Trophoblast cell (in vitro differentiated cells and primary cell): ENCODE measurements around the gene SORCS3.

Experiments
- DNase-seq, 2 donors: peaks; one replicate each; pipeline ENCODE4 v3.0.0-alpha.2; 2016
- H2AFZ ChIP-seq: 2 replicates; pipeline ENCODE4 v1.6.1; 2013; ENCODE audit warnings: low read length, moderate library complexity, mild to moderate bottlenecking; ENCODE audit not compliant: insufficient read depth, poor library complexity
- H2AK5ac ChIP-seq: 2 replicates; pipeline ENCODE4 v1.6.1; 2013; ENCODE audit warnings: mild to moderate bottlenecking, low read length
- H2BK120ac ChIP-seq: 2 replicates; pipeline ENCODE4 v1.6.1; 2013; ENCODE audit warnings: low read length, mild to moderate bottlenecking, moderate library complexity; ENCODE audit not compliant: insufficient read depth, poor library complexity
- H2BK12ac ChIP-seq: 2 replicates; pipeline ENCODE4 v1.6.1; 2013; ENCODE audit warnings: mild to moderate bottlenecking, low read length, moderate library complexity
- H2BK5ac ChIP-seq: 2 replicates; pipeline ENCODE4 v1.6.1; 2013; ENCODE audit warnings: low read length, low read depth, moderate library complexity, mild to moderate bottlenecking; ENCODE audit not compliant: poor library complexity
- H3K14ac ChIP-seq: 2 replicates; pipeline ENCODE4 v1.6.1; 2013; ENCODE audit warnings: mild to moderate bottlenecking, low read length
- H3K18ac ChIP-seq: 2 replicates; pipeline ENCODE4 v1.6.1; 2013; ENCODE audit warnings: mild to moderate bottlenecking, low read length
- H3K23ac ChIP-seq: 2 replicates; pipeline ENCODE4 v1.6.1; 2013; ENCODE audit warnings: low read length
- H3K27ac ChIP-seq: 2 replicates; pipeline ENCODE4 v1.5.1; 2013; ENCODE audit warnings: low read depth, mild to moderate bottlenecking, inconsistent platforms, low read length, moderate library complexity
- H3K27me3 ChIP-seq: 2 replicates; pipeline ENCODE4 v1.6.1; 2013; ENCODE audit warnings: inconsistent platforms, mild to moderate bottlenecking, low read length, moderate library complexity; ENCODE audit not compliant: insufficient read depth
- H3K36me3 ChIP-seq, 2 experiments: 1 replicate in 1 of 2; 2 replicates in 1 of 2; pipeline ENCODE4 v1.6.1; 2013; ENCODE audit warnings: low read length in 2 of 2, mild to moderate bottlenecking in 2 of 2, moderate library complexity in 1 of 2; ENCODE audit not compliant: insufficient read depth in 2 of 2, control insufficient read depth in 1 of 2
- H3K4ac ChIP-seq: 2 replicates; pipeline ENCODE4 v1.6.1; 2013; ENCODE audit warnings: low read depth, mild to moderate bottlenecking, low read length, moderate library complexity
- H3K4me1 ChIP-seq, 2 experiments: 1 replicate in 1 of 2; 2 replicates in 1 of 2; pipeline ENCODE4 v1.6.1; 2013; ENCODE audit warnings: low read length in 2 of 2, mild to moderate bottlenecking in 2 of 2, moderate library complexity in 1 of 2; ENCODE audit not compliant: insufficient read depth in 2 of 2, control insufficient read depth in 1 of 2
- H3K4me2 ChIP-seq: 2 replicates; pipeline ENCODE4 v1.6.1; 2013; ENCODE audit warnings: inconsistent platforms, mild to moderate bottlenecking, low read length, moderate library complexity
- H3K4me3 ChIP-seq: 2 replicates; pipeline ENCODE4 v1.5.1; 2013; ENCODE audit warnings: mild to moderate bottlenecking, low read depth, low read length, inconsistent platforms
- H3K79me1 ChIP-seq: one replicate; pipeline ENCODE4 v1.6.1; 2013; ENCODE audit warnings: low read length
- H3K79me2 ChIP-seq: 2 replicates; pipeline ENCODE4 v1.6.1; 2013; ENCODE audit warnings: low read length, mild to moderate bottlenecking; ENCODE audit not compliant: control insufficient read depth, insufficient read depth, poor library complexity
- H3K9ac ChIP-seq: 2 replicates; pipeline ENCODE4 v1.6.1; 2013; ENCODE audit warnings: mild to moderate bottlenecking, low read length
- H3K9me3 ChIP-seq: 2 replicates; pipeline ENCODE4 v1.6.1; 2013; ENCODE audit warnings: low read depth, mild to moderate bottlenecking, control low read depth, inconsistent platforms, low read length; ENCODE audit not compliant: insufficient read depth
- H4K12ac ChIP-seq: 2 replicates; pipeline ENCODE4 v1.6.1; 2013; ENCODE audit warnings: low read depth, mild to moderate bottlenecking, low read length, moderate library complexity
- H4K8ac ChIP-seq: 2 replicates; pipeline ENCODE4 v1.6.1; 2013; ENCODE audit warnings: low read depth, mild to moderate bottlenecking, low read length, moderate library complexity
- H4K91ac ChIP-seq: one replicate; pipeline ENCODE4 v1.6.1; 2013; ENCODE audit warnings: low read depth, mild to moderate bottlenecking, low read length, moderate library complexity
- WGBS: extraction: QIAGEN DNeasy Blood & Tissue Kit; methylation state at CpG from one replicate; pipeline ENCODE4 v1.1.7; 2013; ENCODE audit warnings: missing lambda C conversion rate; ENCODE audit not compliant: insufficient read length, insufficient coverage; ENCODE audit errors: extremely low coverage; 5-methylcytosine and 5-hydroxymethylcytosine counted together

The SORCS3 gene

DNA sequence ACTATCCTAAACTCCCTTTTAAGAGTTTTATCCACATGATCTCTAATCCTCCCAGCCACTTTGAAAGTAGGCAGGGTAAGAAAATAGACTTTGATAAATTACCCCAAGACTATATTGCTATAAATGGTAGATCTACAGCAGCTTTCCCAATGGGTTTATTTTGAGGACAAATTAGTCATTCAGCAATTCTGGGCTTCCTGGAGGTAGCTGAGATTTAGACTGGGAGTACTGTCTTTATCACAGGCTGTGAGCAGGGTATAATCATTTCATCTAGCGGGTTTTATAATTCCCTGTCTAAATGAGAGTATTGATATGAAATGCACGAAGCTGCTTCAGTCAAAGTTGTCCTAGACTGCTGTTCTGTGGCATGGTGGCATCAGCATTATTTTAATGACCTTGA is 279.4 kb downstream of the SORCS3 start:
- Histone ChIP-seq H2AK5ac (no peak overlapping the region), H4K8ac (no peak overlapping the region), H2BK5ac (no peak overlapping the region), H3K36me3 (no peaks in the 10 kb centered on the region), H3K27me3 (no peaks in the 10 kb centered on the region), H2AFZ (no peak overlapping the region), H3K79me2 (no peaks in the 10 kb centered on the region), H3K4me1 (no peaks in the 10 kb centered on the region), H3K4me2 (no peak overlapping the region), H3K4ac (no peak overlapping the region), H3K4me3 (no peak overlapping the region), H3K79me1 (no peaks in the 10 kb centered on the region), H3K9me3 (no peaks in the 10 kb centered on the region), H3K14ac (no peak overlapping the region), H2BK12ac (no peak overlapping the region), H4K91ac (no peak overlapping the region), H3K18ac (no peak overlapping the region), H3K27ac (no peak overlapping the region), H3K9ac (no peak overlapping the region), H4K12ac (no peak overlapping the region), H2BK120ac (no peak overlapping the region), H3K23ac (no peak overlapping the region)
- no CpG with 5 or more reads among the region's 2 CpGs for WGBS
- no peak for DNase-seq

GRCh38 chr10:104921763-104922162 is 280.7 kb downstream of the SORCS3 start:
- Histone ChIP-seq H3K27ac (no peak overlapping the region), H3K4ac (no peak overlapping the region), H3K9ac (no peak overlapping the region), H3K36me3 (no peaks in the 10 kb centered on the region), H3K14ac (no peak overlapping the region), H3K4me2 (no peak overlapping the region), H3K4me3 (no peak overlapping the region), H4K91ac (no peak overlapping the region), H3K18ac (no peak overlapping the region), H3K9me3 (no peaks in the 10 kb centered on the region), H4K12ac (no peak overlapping the region), H3K79me2 (no peaks in the 10 kb centered on the region), H2BK12ac (no peak overlapping the region), H3K27me3 (no peaks in the 10 kb centered on the region), H2AFZ (no peak overlapping the region), H3K23ac (no peak overlapping the region), H4K8ac (no peak overlapping the region), H3K4me1 (no peaks in the 10 kb centered on the region), H2AK5ac (no peak overlapping the region), H3K79me1 (no peaks in the 10 kb centered on the region), H2BK120ac (no peak overlapping the region), H2BK5ac (no peak overlapping the region)
- no CpG with 5 or more reads among the region's 5 CpGs for WGBS
- no peak for DNase-seq

GRCh38 chr10:104922810-104923209 is 281.7 kb downstream of the SORCS3 start:
- Histone ChIP-seq H3K9ac (no peak overlapping the region), H3K27me3 (no peaks in the 10 kb centered on the region), H3K9me3 (no peaks in the 10 kb centered on the region), H3K23ac (no peak overlapping the region), H4K8ac (no peak overlapping the region), H3K14ac (no peak overlapping the region), H2AK5ac (no peak overlapping the region), H2BK12ac (no peak overlapping the region), H3K4ac (no peak overlapping the region), H2BK120ac (no peak overlapping the region), H3K79me2 (no peaks in the 10 kb centered on the region), H2AFZ (no peak overlapping the region), H4K12ac (no peak overlapping the region), H3K4me1 (no peaks in the 10 kb centered on the region), H3K4me2 (no peak overlapping the region), H3K79me1 (no peaks in the 10 kb centered on the region), H2BK5ac (no peak overlapping the region), H3K36me3 (no peaks in the 10 kb centered on the region), H3K27ac (no peak overlapping the region), H4K91ac (no peak overlapping the region), H3K18ac (no peak overlapping the region), H3K4me3 (no peak overlapping the region)
- WGBS = no CpG with 5 or more reads among the region's 3 CpGs
- DNase-seq = no peak

DNA sequence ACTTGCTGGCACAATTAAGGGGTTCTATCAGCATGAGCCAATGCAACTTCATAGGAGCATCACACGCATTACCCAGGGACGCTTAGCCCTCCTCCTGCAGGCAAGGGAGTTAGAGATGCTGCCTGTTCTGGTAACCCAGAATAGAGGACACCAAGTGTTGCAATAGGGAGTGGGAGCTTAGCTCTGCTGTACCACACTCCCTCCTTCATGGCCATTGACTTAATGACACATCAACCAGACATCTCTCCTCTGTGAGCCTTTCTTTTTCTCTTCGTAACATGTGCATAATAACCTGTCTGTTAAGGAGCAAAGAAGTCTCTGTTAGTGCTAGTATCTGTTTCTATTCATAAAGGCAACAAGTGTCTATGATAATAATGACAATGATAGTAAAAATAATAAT is 282.4 kb downstream of the SORCS3 start:
- no peak for DNase-seq
- Histone ChIP-seq H3K79me1 (no peaks in the 10 kb centered on the region), H2BK120ac (no peak overlapping the region), H4K91ac (no peak overlapping the region), H3K4me1 (no peaks in the 10 kb centered on the region), H4K12ac (no peak overlapping the region), H2BK12ac (no peak overlapping the region), H3K23ac (no peak overlapping the region), H2AK5ac (no peak overlapping the region), H3K27me3 (no peaks in the 10 kb centered on the region), H3K18ac (no peak overlapping the region), H3K9ac (no peak overlapping the region), H3K9me3 (no peaks in the 10 kb centered on the region), H3K4ac (no peak overlapping the region), H2BK5ac (no peak overlapping the region), H3K14ac (no peak overlapping the region), H3K4me2 (no peak overlapping the region), H3K79me2 (no peaks in the 10 kb centered on the region), H3K36me3 (no peaks in the 10 kb centered on the region), H3K4me3 (no peak overlapping the region), H4K8ac (no peak overlapping the region), H3K27ac (no peak overlapping the region), H2AFZ (no peak overlapping the region)
- no CpG with 5 or more reads among the region's 3 CpGs for WGBS
